Retinal pigment epithelial cell (primary cell): ENCODE data around the gene AGGF1.

Source experiments
- DNase-seq: peaks from one replicate; pipeline ENCODE4 v3.0.0-alpha.2; 2010; ENCODE audit warnings: low read depth
- H3K4me3 ChIP-seq: 2 replicates; pipeline ENCODE4 v1.5.1; 2011; ENCODE audit warnings: mild to moderate bottlenecking, low read length, control low read depth, moderate library complexity
- CTCF ChIP-seq: conservative IDR thresholded peaks from 2 replicates; pipeline ENCODE4 v1.5.1; 2011; ENCODE audit warnings: low read depth, low read length, control low read depth, inconsistent platforms

Gene AGGF1

GRCh38 chr5:77086368-77086688, 56.1 kb downstream of the AGGF1 start:
- peak overlapping the region; percentile 57 for H3K4me3 ChIP-seq
- no peak for DNase-seq

GRCh38 chr5:77086689-77087483, 56.7 kb downstream of the AGGF1 start, which contains the start of gene ZBED3:
ZBED3 (minus strand) TSS chr5:77087285; CDS start chr5:77077878, 9,407 bp downstream.
- DNase-seq = peak; percentile 64
- peak within 1 kb of the TSS; percentile 57 for H3K4me3 ChIP-seq
- peak; percentile 43 for TF ChIP-seq CTCF

More at GRCh38 chr5:77086368-77086688, 56.1 kb downstream of the AGGF1 start:
- TF ChIP-seq CTCF = no peak

- DNase-seq = peak; percentile 83
- H3K4me3 ChIP-seq = peak overlapping the region; percentile 57
- TF ChIP-seq CTCF = no peak
Observed at GRCh38 chr5:77087484-77088261, 57.5 kb downstream of the AGGF1 start.

GRCh38 chr5:77095189-77095588, 65.0 kb downstream of the AGGF1 start:
- no peak overlapping the region for H3K4me3 ChIP-seq

GRCh38 chr5:77101298-77101697, 71.1 kb downstream of the AGGF1 start:
- no peak for DNase-seq
- TF ChIP-seq CTCF = no peak

More at GRCh38 chr5:77095189-77095588, 65.0 kb downstream of the AGGF1 start:
- TF ChIP-seq CTCF = no peak
- DNase-seq = no peak

GRCh38 chr5:77102549-77102948, 72.3 kb downstream of the AGGF1 start:
- TF ChIP-seq CTCF = no peak
- no peak for DNase-seq
- no peak overlapping the region for H3K4me3 ChIP-seq

More at GRCh38 chr5:77101298-77101697, 71.1 kb downstream of the AGGF1 start:
- H3K4me3 ChIP-seq = no peak overlapping the region
